ENCODE data around the gene FIBP. TPM values are rescaled to one million over a fixed set of nuclear protein-coding genes. Genes with fewer than 3 reads are reported as not detected.

FIBP gene
- 113 TPM for polyA plus RNA-seq (2013, experiment 1 of 2; ENCODE audit: insufficient read length)
- 113 TPM for polyA plus RNA-seq (2013, experiment 2 of 2; ENCODE audit: insufficient read length)

GRCh38 chr11:65888163-65888814 is at the start of gene FIBP:
Gene FIBP (minus strand): TSS chr11:65888471. CDS start chr11:65888418, 53 bp downstream.
- DNase-seq: peak; percentile 98

GRCh38 chr11:65937766-65938165 is 49.5 kb upstream of the FIBP start:
- DNase-seq: no peak

GRCh38 chr11:65934014-65934413 is 45.7 kb upstream of the FIBP start:
- DNase-seq: no peak

- DNase-seq: peak; percentile 54
Measured at GRCh38 chr11:65932558-65932919, 44.3 kb upstream of the FIBP start.

- DNase-seq: no peak
Measured at GRCh38 chr11:65931773-65932557, 43.7 kb upstream of the FIBP start.

- DNase-seq: no peak
Measured at GRCh38 chr11:65928667-65929066, 40.4 kb upstream of the FIBP start.

- no peak for DNase-seq
Measured at GRCh38 chr11:65927904-65928397, 39.7 kb upstream of the FIBP start.

- no peak for DNase-seq
Measured at GRCh38 chr11:65925397-65925796, 37.1 kb upstream of the FIBP start.

- DNase-seq: no peak
Measured at GRCh38 chr11:65922565-65922964, 34.3 kb upstream of the FIBP start.

GRCh38 chr11:65921876-65922275 is 33.6 kb upstream of the FIBP start:
- DNase-seq: no peak

- DNase-seq: no peak
Measured at GRCh38 chr11:65921033-65921555, 32.8 kb upstream of the FIBP start.

- no peak for DNase-seq
Measured at GRCh38 chr11:65920372-65920802, 32.1 kb upstream of the FIBP start.

GRCh38 chr11:65919573-65920371 is 31.5 kb upstream of the FIBP start:
- no peak for DNase-seq

GRCh38 chr11:65919141-65919572 is 30.9 kb upstream of the FIBP start, which contains the start of gene DRAP1:
Gene DRAP1 (plus strand): TSS chr11:65919426. CDS start chr11:65919502, 76 bp downstream.
- peak; percentile 99 for DNase-seq

GRCh38 chr11:65918211-65919140 is 30.2 kb upstream of the FIBP start, which contains the start of gene C11orf68:
Gene C11orf68 (minus strand): TSS chr11:65919062. CDS start chr11:65919031, 31 bp downstream.
- DNase-seq: no peak

- no peak for DNase-seq
Measured at GRCh38 chr11:65917434-65918210, 29.4 kb upstream of the FIBP start.

- DNase-seq: no peak
Measured at GRCh38 chr11:65917077-65917433, 28.8 kb upstream of the FIBP start.

GRCh38 chr11:65916391-65916790 is 28.1 kb upstream of the FIBP start:
- DNase-seq: no peak

- peak; percentile 99 for DNase-seq
Measured at GRCh38 chr11:65915821-65916251, 27.6 kb upstream of the FIBP start.

GRCh38 chr11:65915101-65915820 is 27.0 kb upstream of the FIBP start:
- no peak for DNase-seq

Measured in fibroblast of skin of scalp (primary cell).